A549 (cell line): ENCODE data around the gene UCP2.

Source experiments
- EP300 ChIP-seq, 2 experiments: fragments of >200 bp; sonication (Bioruptor Twin); formaldehyde crosslinking; IDR thresholded peaks; 2 replicates in 1 of 2; 3 replicates in 1 of 2; pipeline ENCODE4 v1.6.1; 2016 to 2017
- POLR2A ChIP-seq: IDR thresholded peaks from 2 replicates; pipeline ENCODE4 v1.6.1; 2012; ENCODE audit warnings: mild to moderate bottlenecking, low read length
- TF ChIP-seq, protein P1 (sequence below): fragments of 200-600 bp; sonication (generic); IDR thresholded peaks from 2 replicates; pipeline ENCODE4 v1.6.1; 2016; ENCODE audit warnings: antibody characterized with exemption, mild to moderate bottlenecking, moderate library complexity

DNA sequence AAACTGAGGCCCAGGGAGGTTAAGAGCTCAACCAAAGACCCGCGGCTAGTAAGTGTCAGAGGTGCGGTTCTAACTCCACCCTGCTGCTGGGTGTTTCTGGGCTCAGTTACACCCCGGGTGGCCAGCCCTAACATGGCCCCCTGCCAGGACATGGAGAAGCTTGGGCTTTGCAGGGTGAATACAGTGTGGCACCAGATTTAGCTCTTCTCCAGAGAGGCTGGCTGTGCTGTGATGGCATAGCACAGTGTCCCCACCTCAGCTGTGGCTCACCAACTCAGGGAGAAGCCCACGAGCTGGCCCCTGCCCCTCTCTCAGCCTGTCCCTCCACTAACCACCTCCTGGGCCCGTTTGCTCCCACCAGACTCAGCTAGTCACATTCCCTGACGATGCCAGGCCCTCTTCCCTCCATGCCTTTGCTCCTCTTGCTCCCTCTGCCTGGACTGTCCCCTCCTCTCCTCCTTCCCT is 19.2 kb upstream of the UCP2 start:
- TF ChIP-seq EP300 (IDR thresholded peaks at IDR 0.05): no peak
- TF ChIP-seq, protein P1, sequence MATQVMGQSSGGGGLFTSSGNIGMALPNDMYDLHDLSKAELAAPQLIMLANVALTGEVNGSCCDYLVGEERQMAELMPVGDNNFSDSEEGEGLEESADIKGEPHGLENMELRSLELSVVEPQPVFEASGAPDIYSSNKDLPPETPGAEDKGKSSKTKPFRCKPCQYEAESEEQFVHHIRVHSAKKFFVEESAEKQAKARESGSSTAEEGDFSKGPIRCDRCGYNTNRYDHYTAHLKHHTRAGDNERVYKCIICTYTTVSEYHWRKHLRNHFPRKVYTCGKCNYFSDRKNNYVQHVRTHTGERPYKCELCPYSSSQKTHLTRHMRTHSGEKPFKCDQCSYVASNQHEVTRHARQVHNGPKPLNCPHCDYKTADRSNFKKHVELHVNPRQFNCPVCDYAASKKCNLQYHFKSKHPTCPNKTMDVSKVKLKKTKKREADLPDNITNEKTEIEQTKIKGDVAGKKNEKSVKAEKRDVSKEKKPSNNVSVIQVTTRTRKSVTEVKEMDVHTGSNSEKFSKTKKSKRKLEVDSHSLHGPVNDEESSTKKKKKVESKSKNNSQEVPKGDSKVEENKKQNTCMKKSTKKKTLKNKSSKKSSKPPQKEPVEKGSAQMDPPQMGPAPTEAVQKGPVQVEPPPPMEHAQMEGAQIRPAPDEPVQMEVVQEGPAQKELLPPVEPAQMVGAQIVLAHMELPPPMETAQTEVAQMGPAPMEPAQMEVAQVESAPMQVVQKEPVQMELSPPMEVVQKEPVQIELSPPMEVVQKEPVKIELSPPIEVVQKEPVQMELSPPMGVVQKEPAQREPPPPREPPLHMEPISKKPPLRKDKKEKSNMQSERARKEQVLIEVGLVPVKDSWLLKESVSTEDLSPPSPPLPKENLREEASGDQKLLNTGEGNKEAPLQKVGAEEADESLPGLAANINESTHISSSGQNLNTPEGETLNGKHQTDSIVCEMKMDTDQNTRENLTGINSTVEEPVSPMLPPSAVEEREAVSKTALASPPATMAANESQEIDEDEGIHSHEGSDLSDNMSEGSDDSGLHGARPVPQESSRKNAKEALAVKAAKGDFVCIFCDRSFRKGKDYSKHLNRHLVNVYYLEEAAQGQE: no peak
- no peak for TF ChIP-seq POLR2A
